ENCODE measurements around the gene SPEN. TPM values are rescaled to one million over a fixed set of nuclear protein-coding genes. Genes with fewer than 3 reads are reported as not detected.

SPEN gene
- total RNA-seq, 1 donor = 24.3 TPM

- peak overlapping the region; percentile 98 for H3K4me3 ChIP-seq (ENCODE audit: low read depth, low read length)
- DNase-seq (ENCODE audit: low read depth) = peak; percentile 48
- no peak for TF ChIP-seq CTCF (IDR thresholded peaks at IDR 0.05; ENCODE audit: insufficient read depth, low read length)
These were observed 2.3 kb downstream of the SPEN start for GRCh38 chr1:15849775-15850324.

- TF ChIP-seq CTCF (IDR thresholded peaks at IDR 0.05; ENCODE audit: insufficient read depth, low read length) = no peak
- H3K4me3 ChIP-seq (ENCODE audit: low read depth, low read length) = peak overlapping the region; percentile 98
- DNase-seq (ENCODE audit: low read depth) = no peak
These were observed 3.0 kb downstream of the SPEN start for GRCh38 chr1:15850471-15851001.

GRCh38 chr1:15851210-15852035 is 3.9 kb downstream of the SPEN start:
- no peak for TF ChIP-seq CTCF (IDR thresholded peaks at IDR 0.05; ENCODE audit: insufficient read depth, low read length)
- DNase-seq (ENCODE audit: low read depth) = no peak
- no peak overlapping the region for H3K4me3 ChIP-seq (ENCODE audit: low read depth, low read length)

- DNase-seq (ENCODE audit: low read depth) = no peak
These were observed 4.7 kb downstream of the SPEN start for GRCh38 chr1:15852036-15852827.

GRCh38 chr1:15852828-15853302 is 5.4 kb downstream of the SPEN start:
- DNase-seq (ENCODE audit: low read depth) = no peak
- TF ChIP-seq CTCF (IDR thresholded peaks at IDR 0.05; ENCODE audit: insufficient read depth, low read length) = no peak
- H3K4me3 ChIP-seq (ENCODE audit: low read depth, low read length) = no peak overlapping the region

More at GRCh38 chr1:15852036-15852827, 4.7 kb downstream of the SPEN start:
- H3K4me3 ChIP-seq (ENCODE audit: low read depth, low read length) = no peak overlapping the region
- TF ChIP-seq CTCF (IDR thresholded peaks at IDR 0.05; ENCODE audit: insufficient read depth, low read length) = no peak

GRCh38 chr1:15856888-15857287 is 9.4 kb downstream of the SPEN start:
- TF ChIP-seq CTCF (IDR thresholded peaks at IDR 0.05; ENCODE audit: insufficient read depth, low read length) = no peak
- H3K4me3 ChIP-seq (ENCODE audit: low read depth, low read length) = no peak overlapping the region
- no peak for DNase-seq (ENCODE audit: low read depth)
